ENCODE measurements around the gene NFKBIB. TPM values are rescaled to one million over a fixed set of nuclear protein-coding genes. Genes with fewer than 3 reads are reported as not detected.

NFKBIB gene
- polyA plus RNA-seq, 2 of the 4 experiments (the other 2 are of a cell fraction): 35.0 to 61.7 TPM

DNA sequence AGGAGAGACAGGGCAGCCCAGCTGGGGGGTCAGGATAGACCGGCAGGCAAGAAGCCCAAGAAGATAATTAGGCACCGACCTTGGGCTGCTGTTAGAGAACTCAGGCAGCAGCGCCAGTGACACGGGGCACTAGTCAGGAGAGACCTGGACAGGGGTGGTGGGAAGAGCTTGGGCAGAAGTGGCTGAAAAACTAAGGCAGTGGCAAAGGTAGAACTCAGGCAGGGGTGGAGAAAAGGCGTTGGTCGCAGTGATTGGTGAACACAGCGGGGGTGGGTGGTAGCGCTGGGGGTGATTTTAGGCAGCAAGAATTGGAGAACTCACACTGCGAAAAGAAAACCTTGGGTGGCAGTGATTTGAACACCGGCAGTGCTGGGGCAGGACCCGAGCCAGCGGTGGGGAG lies 7.9 kb downstream of the NFKBIB start:
- TF ChIP-seq, protein P1, sequence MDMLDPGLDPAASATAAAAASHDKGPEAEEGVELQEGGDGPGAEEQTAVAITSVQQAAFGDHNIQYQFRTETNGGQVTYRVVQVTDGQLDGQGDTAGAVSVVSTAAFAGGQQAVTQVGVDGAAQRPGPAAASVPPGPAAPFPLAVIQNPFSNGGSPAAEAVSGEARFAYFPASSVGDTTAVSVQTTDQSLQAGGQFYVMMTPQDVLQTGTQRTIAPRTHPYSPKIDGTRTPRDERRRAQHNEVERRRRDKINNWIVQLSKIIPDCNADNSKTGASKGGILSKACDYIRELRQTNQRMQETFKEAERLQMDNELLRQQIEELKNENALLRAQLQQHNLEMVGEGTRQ (IDR thresholded peaks at IDR 0.05): no peak
- TF ChIP-seq SREBF2 (IDR thresholded peaks at IDR 0.05) (no peak), RCOR1 (IDR thresholded peaks at IDR 0.05; ENCODE audit: low read depth, low read length) (no peak), JUNB (IDR thresholded peaks at IDR 0.05) (no peak), HEYL (CRISPR knock-in tag; IDR thresholded peaks at IDR 0.05) (no peak), NFE2L2 (conservative IDR thresholded peaks at IDR 0.05; ENCODE audit: low read length) (no peak), EHF (CRISPR knock-in tag; IDR thresholded peaks at IDR 0.05) (no peak), FOSL2 (IDR thresholded peaks at IDR 0.05) (no peak), FOSL2 (CRISPR knock-in tag; IDR thresholded peaks at IDR 0.05) (no peak), MAFK (IDR thresholded peaks at IDR 0.05; ENCODE audit: partially characterized antibody) (no peak), CHD4 (IDR thresholded peaks at IDR 0.05; ENCODE audit: borderline replicate concordance) (no peak), FOSB (CRISPR knock-in tag; IDR thresholded peaks at IDR 0.05) (no peak), FOXS1 (CRISPR knock-in tag; IDR thresholded peaks at IDR 0.05) (no peak), HOXB13 (CRISPR knock-in tag; IDR thresholded peaks at IDR 0.05; ENCODE audit: low read depth) (no peak), KDM5A (IDR thresholded peaks at IDR 0.05) (no peak), CBX2 (IDR thresholded peaks at IDR 0.05; ENCODE audit: borderline replicate concordance, low read depth) (no peak)
- TF ChIP-seq, protein P2, sequence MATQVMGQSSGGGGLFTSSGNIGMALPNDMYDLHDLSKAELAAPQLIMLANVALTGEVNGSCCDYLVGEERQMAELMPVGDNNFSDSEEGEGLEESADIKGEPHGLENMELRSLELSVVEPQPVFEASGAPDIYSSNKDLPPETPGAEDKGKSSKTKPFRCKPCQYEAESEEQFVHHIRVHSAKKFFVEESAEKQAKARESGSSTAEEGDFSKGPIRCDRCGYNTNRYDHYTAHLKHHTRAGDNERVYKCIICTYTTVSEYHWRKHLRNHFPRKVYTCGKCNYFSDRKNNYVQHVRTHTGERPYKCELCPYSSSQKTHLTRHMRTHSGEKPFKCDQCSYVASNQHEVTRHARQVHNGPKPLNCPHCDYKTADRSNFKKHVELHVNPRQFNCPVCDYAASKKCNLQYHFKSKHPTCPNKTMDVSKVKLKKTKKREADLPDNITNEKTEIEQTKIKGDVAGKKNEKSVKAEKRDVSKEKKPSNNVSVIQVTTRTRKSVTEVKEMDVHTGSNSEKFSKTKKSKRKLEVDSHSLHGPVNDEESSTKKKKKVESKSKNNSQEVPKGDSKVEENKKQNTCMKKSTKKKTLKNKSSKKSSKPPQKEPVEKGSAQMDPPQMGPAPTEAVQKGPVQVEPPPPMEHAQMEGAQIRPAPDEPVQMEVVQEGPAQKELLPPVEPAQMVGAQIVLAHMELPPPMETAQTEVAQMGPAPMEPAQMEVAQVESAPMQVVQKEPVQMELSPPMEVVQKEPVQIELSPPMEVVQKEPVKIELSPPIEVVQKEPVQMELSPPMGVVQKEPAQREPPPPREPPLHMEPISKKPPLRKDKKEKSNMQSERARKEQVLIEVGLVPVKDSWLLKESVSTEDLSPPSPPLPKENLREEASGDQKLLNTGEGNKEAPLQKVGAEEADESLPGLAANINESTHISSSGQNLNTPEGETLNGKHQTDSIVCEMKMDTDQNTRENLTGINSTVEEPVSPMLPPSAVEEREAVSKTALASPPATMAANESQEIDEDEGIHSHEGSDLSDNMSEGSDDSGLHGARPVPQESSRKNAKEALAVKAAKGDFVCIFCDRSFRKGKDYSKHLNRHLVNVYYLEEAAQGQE (IDR thresholded peaks at IDR 0.05): no peak
- TF ChIP-seq, protein P3, sequence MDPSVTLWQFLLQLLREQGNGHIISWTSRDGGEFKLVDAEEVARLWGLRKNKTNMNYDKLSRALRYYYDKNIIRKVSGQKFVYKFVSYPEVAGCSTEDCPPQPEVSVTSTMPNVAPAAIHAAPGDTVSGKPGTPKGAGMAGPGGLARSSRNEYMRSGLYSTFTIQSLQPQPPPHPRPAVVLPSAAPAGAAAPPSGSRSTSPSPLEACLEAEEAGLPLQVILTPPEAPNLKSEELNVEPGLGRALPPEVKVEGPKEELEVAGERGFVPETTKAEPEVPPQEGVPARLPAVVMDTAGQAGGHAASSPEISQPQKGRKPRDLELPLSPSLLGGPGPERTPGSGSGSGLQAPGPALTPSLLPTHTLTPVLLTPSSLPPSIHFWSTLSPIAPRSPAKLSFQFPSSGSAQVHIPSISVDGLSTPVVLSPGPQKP (IDR thresholded peaks at IDR 0.05; ENCODE audit: low read depth, low read length): no peak
- TF ChIP-seq, protein P4, sequence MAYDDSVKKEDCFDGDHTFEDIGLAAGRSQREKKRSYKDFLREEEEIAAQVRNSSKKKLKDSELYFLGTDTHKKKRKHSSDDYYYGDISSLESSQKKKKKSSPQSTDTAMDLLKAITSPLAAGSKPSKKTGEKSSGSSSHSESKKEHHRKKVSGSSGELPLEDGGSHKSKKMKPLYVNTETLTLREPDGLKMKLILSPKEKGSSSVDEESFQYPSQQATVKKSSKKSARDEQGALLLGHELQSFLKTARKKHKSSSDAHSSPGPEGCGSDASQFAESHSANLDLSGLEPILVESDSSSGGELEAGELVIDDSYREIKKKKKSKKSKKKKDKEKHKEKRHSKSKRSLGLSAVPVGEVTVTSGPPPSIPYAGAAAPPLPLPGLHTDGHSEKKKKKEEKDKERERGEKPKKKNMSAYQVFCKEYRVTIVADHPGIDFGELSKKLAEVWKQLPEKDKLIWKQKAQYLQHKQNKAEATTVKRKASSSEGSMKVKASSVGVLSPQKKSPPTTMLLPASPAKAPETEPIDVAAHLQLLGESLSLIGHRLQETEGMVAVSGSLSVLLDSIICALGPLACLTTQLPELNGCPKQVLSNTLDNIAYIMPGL (CRISPR knock-in tag; IDR thresholded peaks at IDR 0.05; ENCODE audit: borderline replicate concordance): no peak
- TF ChIP-seq, protein P5, sequence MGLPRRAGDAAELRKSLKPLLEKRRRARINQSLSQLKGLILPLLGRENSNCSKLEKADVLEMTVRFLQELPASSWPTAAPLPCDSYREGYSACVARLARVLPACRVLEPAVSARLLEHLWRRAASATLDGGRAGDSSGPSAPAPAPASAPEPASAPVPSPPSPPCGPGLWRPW (IDR thresholded peaks at IDR 0.05): no peak
- TF ChIP-seq, protein P6, sequence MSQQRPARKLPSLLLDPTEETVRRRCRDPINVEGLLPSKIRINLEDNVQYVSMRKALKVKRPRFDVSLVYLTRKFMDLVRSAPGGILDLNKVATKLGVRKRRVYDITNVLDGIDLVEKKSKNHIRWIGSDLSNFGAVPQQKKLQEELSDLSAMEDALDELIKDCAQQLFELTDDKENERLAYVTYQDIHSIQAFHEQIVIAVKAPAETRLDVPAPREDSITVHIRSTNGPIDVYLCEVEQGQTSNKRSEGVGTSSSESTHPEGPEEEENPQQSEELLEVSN (IDR thresholded peaks at IDR 0.05; ENCODE audit: borderline replicate concordance, low read depth): no peak
- no peak for FAIRE-seq
- ChIA-PET POLR2A (no interaction called here), CTCF (interaction anchor here (1.0 to 6.3 kb wide), 4 partner anchors 11 to 25 kb away, joined by 5 to 59 read pairs (median 20); partner anchors contain the start of genes MRPS12 and SARS2)
- ATAC-seq: no peak
- 91% methylated on average over 12 of the region's 12 CpGs for WGBS (ENCODE audit: missing lambda C conversion rate)
- Histone ChIP-seq H3K9me3 (peaks cover 10% of the 10 kb centered on the region), H3K4me3 (no peak overlapping the region), H3K27ac (no peak overlapping the region), H3K4me2 (no peak overlapping the region), H3K4me1 (peaks cover 10% of the 10 kb centered on the region)
- DNase-seq (ENCODE audit: low read depth in 1 of 2, low spot score in 1 of 2): no peak

Data from A549 (cell line).